Subcutaneous abdominal adipose tissue (tissue), 5 donors: Measurements from ENCODE around the gene LRPAP1.

Source experiments
- H3K27ac ChIP-seq: one replicate; pipeline ENCODE4 v1.7.0; 2013; ENCODE audit warnings: low read depth, mild to moderate bottlenecking, inconsistent platforms, low read length, moderate library complexity
- H3K27me3 ChIP-seq, 5 donors: one replicate each; pipeline ENCODE4 v1.7.0; 2013; ENCODE audit warnings: low read length in 5 of 5, inconsistent platforms in 1 of 5; ENCODE audit not compliant: control insufficient read depth in 5 of 5, insufficient read depth in 4 of 5
- H3K36me3 ChIP-seq, 5 donors: one replicate each; pipeline ENCODE4 v1.7.0; 2013; ENCODE audit warnings: low read length in 5 of 5; ENCODE audit not compliant: control insufficient read depth in 5 of 5, insufficient read depth in 5 of 5
- H3K4me1 ChIP-seq, 5 donors: one replicate each; pipeline ENCODE4 v1.7.0; 2013; ENCODE audit warnings: low read length in 5 of 5, mild to moderate bottlenecking in 3 of 5, moderate library complexity in 1 of 5; ENCODE audit not compliant: control insufficient read depth in 5 of 5, insufficient read depth in 5 of 5
- H3K4me3 ChIP-seq, 5 donors: one replicate each; pipeline ENCODE4 v1.7.0; 2013; ENCODE audit warnings: low read length in 5 of 5, low read depth in 1 of 5
- H3K9ac ChIP-seq, 5 donors: one replicate each; pipeline ENCODE4 v1.7.0; 2013; ENCODE audit warnings: low read length in 5 of 5, mild to moderate bottlenecking in 4 of 5, moderate library complexity in 3 of 5
- H3K9me3 ChIP-seq, 5 donors: one replicate each; pipeline ENCODE4 v1.7.0; 2013; ENCODE audit warnings: low read length in 5 of 5; ENCODE audit not compliant: control insufficient read depth in 5 of 5
- donor health status: healthy.
- donor health status: healthy.
- donor health status: healthy.
- donor health status: healthy.
- donor health status: healthy.

The LRPAP1 gene

GRCh38 chr4:3486541-3487540 is 45.4 kb downstream of the LRPAP1 start:
- H3K9me3 ChIP-seq: no peaks in the 10 kb centered on the region
- H3K27me3 ChIP-seq: peaks cover 35 to 83% (median 60%) of the 10 kb centered on the region in 5 donors
- no peak overlapping the region for H3K9ac ChIP-seq
- no peak overlapping the region for H3K27ac ChIP-seq
- H3K4me1 ChIP-seq: peaks cover 0 to 22% (median 10%) of the 10 kb centered on the region in 5 donors
- no peaks in the 10 kb centered on the region for H3K36me3 ChIP-seq
- no peak overlapping the region for H3K4me3 ChIP-seq

GRCh38 chr4:3485886-3486540 is 46.2 kb downstream of the LRPAP1 start:
- H3K27ac ChIP-seq: no peak overlapping the region
- peaks cover 31 to 83% (median 58%) of the 10 kb centered on the region in 5 donors for H3K27me3 ChIP-seq
- H3K4me1 ChIP-seq: peaks cover 0 to 22% (median 10%) of the 10 kb centered on the region in 5 donors

GRCh38 chr4:3485011-3485791 is 47.0 kb downstream of the LRPAP1 start:
- Histone ChIP-seq H3K4me3 (no peak overlapping the region), H3K27me3 (peaks cover 35 to 82% (median 58%) of the 10 kb centered on the region in 5 donors), H3K4me1 (peaks cover 0 to 22% (median 10%) of the 10 kb centered on the region in 5 donors), H3K9ac (no peak overlapping the region), H3K36me3 (no peaks in the 10 kb centered on the region), H3K9me3 (no peaks in the 10 kb centered on the region), H3K27ac (no peak overlapping the region)

More at GRCh38 chr4:3485886-3486540, 46.2 kb downstream of the LRPAP1 start:
- H3K36me3 ChIP-seq: no peaks in the 10 kb centered on the region
- no peaks in the 10 kb centered on the region for H3K9me3 ChIP-seq
- H3K9ac ChIP-seq: no peak overlapping the region
- no peak overlapping the region for H3K4me3 ChIP-seq

- Histone ChIP-seq H3K4me3 (peak overlapping the region in 1 of 5 donors; percentile 16), H3K27me3 (peaks cover 35 to 79% (median 61%) of the 10 kb centered on the region in 5 donors), H3K4me1 (peaks cover 0 to 22% (median 10%) of the 10 kb centered on the region in 5 donors), H3K9me3 (no peaks in the 10 kb centered on the region), H3K9ac (no peak overlapping the region), H3K27ac (no peak overlapping the region), H3K36me3 (no peaks in the 10 kb centered on the region)
Measured at GRCh38 chr4:3484057-3484973, 47.9 kb downstream of the LRPAP1 start.

- Histone ChIP-seq H3K9ac (no peak overlapping the region), H3K27me3 (peaks cover 35 to 75% (median 63%) of the 10 kb centered on the region in 5 donors), H3K4me3 (no peak overlapping the region), H3K27ac (no peak overlapping the region), H3K9me3 (no peaks in the 10 kb centered on the region), H3K36me3 (no peaks in the 10 kb centered on the region), H3K4me1 (peaks cover 0 to 22% (median 10%) of the 10 kb centered on the region in 5 donors)
Measured at GRCh38 chr4:3483471-3483921, 48.7 kb downstream of the LRPAP1 start.

- Histone ChIP-seq H3K9ac (no peak overlapping the region), H3K27ac (no peak overlapping the region), H3K4me3 (no peak overlapping the region), H3K9me3 (no peaks in the 10 kb centered on the region), H3K36me3 (no peaks in the 10 kb centered on the region), H3K27me3 (peaks cover 36 to 76% (median 60%) of the 10 kb centered on the region in 5 donors), H3K4me1 (peaks cover 0 to 22% (median 10%) of the 10 kb centered on the region in 5 donors)
Measured at GRCh38 chr4:3482707-3483106, 49.5 kb downstream of the LRPAP1 start.

- H3K9ac ChIP-seq: no peak overlapping the region
- H3K36me3 ChIP-seq: no peaks in the 10 kb centered on the region
- H3K4me3 ChIP-seq: no peak overlapping the region
- H3K9me3 ChIP-seq: no peaks in the 10 kb centered on the region
- peaks cover 41 to 77% (median 52%) of the 10 kb centered on the region in 5 donors for H3K27me3 ChIP-seq
- H3K4me1 ChIP-seq: peaks cover 0 to 22% (median 10%) of the 10 kb centered on the region in 5 donors
- H3K27ac ChIP-seq: no peak overlapping the region
Measured at GRCh38 chr4:3481783-3482393, 50.3 kb downstream of the LRPAP1 start.

- Histone ChIP-seq H3K36me3 (no peaks in the 10 kb centered on the region), H3K27me3 (peaks cover 42 to 72% (median 52%) of the 10 kb centered on the region in 5 donors), H3K4me3 (no peak overlapping the region), H3K4me1 (peaks cover 0 to 22% (median 10%) of the 10 kb centered on the region in 5 donors), H3K27ac (no peak overlapping the region), H3K9ac (no peak overlapping the region), H3K9me3 (no peaks in the 10 kb centered on the region)
Measured at GRCh38 chr4:3481113-3481531, 51.1 kb downstream of the LRPAP1 start.
